ENCODE data around the gene CDRT15. TPM values are rescaled to one million over a fixed set of nuclear protein-coding genes. Genes with fewer than 3 reads are reported as not detected.
"Not testable (repeated sequence)": the region's sequence is repeated elsewhere in the genome, so short reads cannot be mapped to it uniquely, and the experiment has no call there.

The CDRT15 gene
- total RNA-seq = not detected

GRCh38 chr17:14236762-14237161 is at the start of gene CDRT15:
TSS of gene CDRT15 (minus strand) at chr17:14236862. CDS start at chr17:14236833, 29 bp downstream.
- 96% methylated on average over 10 of the region's 11 CpGs for WGBS
- H3K4me3 ChIP-seq = not testable (repeated sequence)

GRCh38 chr17:14282726-14283125 is 46.1 kb upstream of the CDRT15 start:
- Histone ChIP-seq H3K27ac (no peak overlapping the region), H3K9me3 (no peaks in the 10 kb centered on the region), H3K36me3 (no peaks in the 10 kb centered on the region), H3K27me3 (replicated peaks; ENCODE audit: insufficient read depth) (no peaks in the 10 kb centered on the region), H3K4me3 (no peak overlapping the region), H3K4me1 (replicated peaks) (no peaks in the 10 kb centered on the region)
- no peak for DNase-seq (ENCODE audit: low spot score)
- TF ChIP-seq POLR2AphosphoS5 (IDR thresholded peaks at IDR 0.05) = no peak
- TF ChIP-seq CTCF (IDR thresholded peaks at IDR 0.05) = no peak
- no peak for TF ChIP-seq POLR2A (IDR thresholded peaks at IDR 0.05)
- WGBS = 77% methylated on average over 2 of the region's 2 CpGs
- intact Hi-C loops (cut with DNase I) = no loop called here

More at GRCh38 chr17:14236762-14237161, at the start of gene CDRT15:
- H3K9me3 ChIP-seq; H3K27me3 ChIP-seq (replicated peaks; ENCODE audit: insufficient read depth); H3K4me1 ChIP-seq (replicated peaks); intact Hi-C loops (cut with DNase I); H3K36me3 ChIP-seq; H3K27ac ChIP-seq; DNase-seq (ENCODE audit: low spot score): not testable (repeated sequence)

GRCh38 chr17:14281530-14281929 is 44.9 kb upstream of the CDRT15 start:
- intact Hi-C loops (cut with DNase I) = no loop called here
- no peaks in the 10 kb centered on the region for H3K36me3 ChIP-seq
- H3K27ac ChIP-seq = no peak overlapping the region
- 96% methylated on average over 3 of the region's 3 CpGs for WGBS
- TF ChIP-seq POLR2AphosphoS5 (IDR thresholded peaks at IDR 0.05) = no peak
- TF ChIP-seq POLR2A (IDR thresholded peaks at IDR 0.05) = no peak
- TF ChIP-seq CTCF (IDR thresholded peaks at IDR 0.05) = no peak
- no peaks in the 10 kb centered on the region for H3K4me1 ChIP-seq (replicated peaks)
- no peak for DNase-seq (ENCODE audit: low spot score)
- no peak overlapping the region for H3K4me3 ChIP-seq
- no peaks in the 10 kb centered on the region for H3K9me3 ChIP-seq
- H3K27me3 ChIP-seq (replicated peaks; ENCODE audit: insufficient read depth) = no peaks in the 10 kb centered on the region

- WGBS = 80% methylated on average over 2 of the region's 2 CpGs
- no peak for DNase-seq (ENCODE audit: low spot score)
- H3K4me3 ChIP-seq = no peak overlapping the region
- no peaks in the 10 kb centered on the region for H3K4me1 ChIP-seq (replicated peaks)
- TF ChIP-seq POLR2AphosphoS5 (IDR thresholded peaks at IDR 0.05) = no peak
- TF ChIP-seq CTCF (IDR thresholded peaks at IDR 0.05) = no peak
- TF ChIP-seq POLR2A (IDR thresholded peaks at IDR 0.05) = no peak
- no peaks in the 10 kb centered on the region for H3K27me3 ChIP-seq (replicated peaks; ENCODE audit: insufficient read depth)
- H3K27ac ChIP-seq = no peak overlapping the region
- intact Hi-C loops (cut with DNase I) = no loop called here
- no peaks in the 10 kb centered on the region for H3K36me3 ChIP-seq
- no peaks in the 10 kb centered on the region for H3K9me3 ChIP-seq
Observed at GRCh38 chr17:14276535-14277250, 40.0 kb upstream of the CDRT15 start.

- no peaks in the 10 kb centered on the region for H3K9me3 ChIP-seq
- TF ChIP-seq POLR2AphosphoS5 (IDR thresholded peaks at IDR 0.05) = no peak
- no peak for TF ChIP-seq CTCF (IDR thresholded peaks at IDR 0.05)
- no peak for TF ChIP-seq POLR2A (IDR thresholded peaks at IDR 0.05)
- no peak for DNase-seq (ENCODE audit: low spot score)
- H3K27ac ChIP-seq = no peak overlapping the region
- 81% methylated on average over 2 of the region's 2 CpGs for WGBS
- no peaks in the 10 kb centered on the region for H3K27me3 ChIP-seq (replicated peaks; ENCODE audit: insufficient read depth)
- H3K36me3 ChIP-seq = no peaks in the 10 kb centered on the region
- intact Hi-C loops (cut with DNase I) = no loop called here
- no peak overlapping the region for H3K4me3 ChIP-seq
- no peaks in the 10 kb centered on the region for H3K4me1 ChIP-seq (replicated peaks)
Observed at GRCh38 chr17:14270508-14270907, 33.8 kb upstream of the CDRT15 start.
